ENCODE results near the gene OR1F1. TPM values are rescaled to one million over a fixed set of nuclear protein-coding genes. Genes with fewer than 3 reads are reported as not detected.

The OR1F1 gene
- total RNA-seq, 2 experiments from 2014 or later, result not detected

- Mint-ChIP-seq H3K27me3 (no peaks in the 10 kb centered on the region), H3K4me3 (no peak overlapping the region), H3K36me3 (ENCODE audit: low read depth) (peaks cover 30% of the 10 kb centered on the region), H3K4me1 (ENCODE audit: low read depth) (no peaks in the 10 kb centered on the region), H3K27ac (no peak overlapping the region), H3K9me3 (no peaks in the 10 kb centered on the region)
- H3K9me3 ChIP-seq (ENCODE audit: control insufficient read depth in 1 of 2, insufficient read depth in 1 of 2, low read length in 2 of 2), result no peaks in the 10 kb centered on the region
- TF ChIP-seq CTCF (IDR thresholded peaks at IDR 0.05), result no peak
- H3K4me3 ChIP-seq (ENCODE audit: low read length), result no peak overlapping the region
- no peaks in the 10 kb centered on the region for H3K27me3 ChIP-seq (ENCODE audit: control insufficient read depth in 1 of 2, insufficient read depth in 2 of 2, low read length in 2 of 2)
- intact Hi-C loops (cut with DNase I, micrococcal nuclease), result no loop called here
- DNase-seq, result peak in 1 of 14 experiments; percentile 10
- H3K4me1 ChIP-seq (ENCODE audit: insufficient read depth, low read length), result no peaks in the 10 kb centered on the region
- ChIA-PET POLR2A (no interaction called here), CTCF (interaction anchor here (0.5 kb wide), 1 partner anchor 34 kb away, joined by 5 read pairs; no protein-coding TSS in a partner anchor)
- no peak for ATAC-seq (ENCODE audit: poor library complexity)
- H3K36me3 ChIP-seq (ENCODE audit: insufficient read depth, low read length), result peaks cover 39% of the 10 kb centered on the region
- no peak overlapping the region for H3K27ac ChIP-seq (ENCODE audit: low read depth in 1 of 2, low read length in 2 of 2)
These were observed 45.2 kb upstream of the OR1F1 start for GRCh38 chr16:3142770-3143169.

GRCh38 chr16:3143189-3143588 lies 44.8 kb upstream of the OR1F1 start:
- POLR2A ChIA-PET, result no interaction called here
- Mint-ChIP-seq H3K27me3 (no peaks in the 10 kb centered on the region), H3K4me1 (ENCODE audit: low read depth) (no peaks in the 10 kb centered on the region), H3K27ac (no peak overlapping the region), H3K9me3 (no peaks in the 10 kb centered on the region), H3K36me3 (ENCODE audit: low read depth) (peaks cover 26% of the 10 kb centered on the region), H3K4me3 (no peak overlapping the region)
- Histone ChIP-seq H3K27me3 (ENCODE audit: control insufficient read depth in 1 of 2, insufficient read depth in 2 of 2, low read length in 2 of 2) (no peaks in the 10 kb centered on the region), H3K4me3 (ENCODE audit: low read length) (no peak overlapping the region), H3K27ac (ENCODE audit: low read depth in 1 of 2, low read length in 2 of 2) (no peak overlapping the region), H3K4me1 (ENCODE audit: insufficient read depth, low read length) (no peaks in the 10 kb centered on the region), H3K36me3 (ENCODE audit: insufficient read depth, low read length) (peaks cover 34% of the 10 kb centered on the region), H3K9me3 (ENCODE audit: control insufficient read depth in 1 of 2, insufficient read depth in 1 of 2, low read length in 2 of 2) (no peaks in the 10 kb centered on the region)
- CTCF ChIA-PET, result no interaction called here
- no peak for ATAC-seq (ENCODE audit: poor library complexity)
- no peak for TF ChIP-seq CTCF (IDR thresholded peaks at IDR 0.05)
- no peak for DNase-seq
- intact Hi-C loops (cut with DNase I, micrococcal nuclease), result no loop called here

GRCh38 chr16:3143598-3144320 lies 44.2 kb upstream of the OR1F1 start:
- DNase-seq, result peak in 1 of 14 experiments; percentile 12
- intact Hi-C loops (cut with DNase I, micrococcal nuclease), result no loop called here
- TF ChIP-seq CTCF (IDR thresholded peaks at IDR 0.05), result no peak
- Mint-ChIP-seq H3K4me3 (no peak overlapping the region), H3K9me3 (no peaks in the 10 kb centered on the region), H3K27me3 (no peaks in the 10 kb centered on the region), H3K36me3 (ENCODE audit: low read depth) (peaks cover 24% of the 10 kb centered on the region), H3K27ac (no peak overlapping the region), H3K4me1 (ENCODE audit: low read depth) (no peaks in the 10 kb centered on the region)
- CTCF ChIA-PET, result no interaction called here
- H3K27ac ChIP-seq (ENCODE audit: low read depth in 1 of 2, low read length in 2 of 2), result no peak overlapping the region
- H3K36me3 ChIP-seq (ENCODE audit: insufficient read depth, low read length), result peaks cover 29% of the 10 kb centered on the region
- no peaks in the 10 kb centered on the region for H3K27me3 ChIP-seq (ENCODE audit: control insufficient read depth in 1 of 2, insufficient read depth in 2 of 2, low read length in 2 of 2)
- no peaks in the 10 kb centered on the region for H3K9me3 ChIP-seq (ENCODE audit: control insufficient read depth in 1 of 2, insufficient read depth in 1 of 2, low read length in 2 of 2)
- no peaks in the 10 kb centered on the region for H3K4me1 ChIP-seq (ENCODE audit: insufficient read depth, low read length)
- ATAC-seq (ENCODE audit: poor library complexity), result no peak
- POLR2A ChIA-PET, result interaction anchor here (0.6 kb wide), 1 partner anchor 101 kb away, joined by 4 read pairs; no protein-coding TSS in a partner anchor
- H3K4me3 ChIP-seq (ENCODE audit: low read length), result no peak overlapping the region

Data from CD4-positive, alpha-beta T cell (primary cell).